HepG2 (cell line): ENCODE measurements around the gene DEFB124. TPM values are rescaled to one million over a fixed set of nuclear protein-coding genes. Genes with fewer than 3 reads are reported as not detected.

Source experiments
- CAMTA2 ChIP-seq: sonication (generic); formaldehyde crosslinking; IDR thresholded peaks from 2 replicates; pipeline ENCODE4 v1.4.0; 2020; ENCODE audit warnings: mild to moderate bottlenecking, missing genetic modification reagents, borderline replicate concordance
- E2F1 ChIP-seq: sonication (generic); formaldehyde crosslinking; IDR thresholded peaks from 2 replicates; pipeline ENCODE4 v1.5.0; 2020; ENCODE audit warnings: missing genetic modification reagents
- FOXO1 ChIP-seq: sonication (generic); formaldehyde crosslinking; IDR thresholded peaks from 2 replicates; pipeline ENCODE4 v1.4.0; 2020; ENCODE audit warnings: missing genetic modification reagents
- FOXP4 ChIP-seq: sonication (generic); formaldehyde crosslinking; IDR thresholded peaks from 2 replicates; pipeline ENCODE4 v1.4.0; 2020; ENCODE audit warnings: missing genetic modification reagents
- MXD1 ChIP-seq: sonication (generic); formaldehyde crosslinking; IDR thresholded peaks from 2 replicates; pipeline ENCODE4 v1.4.0; 2020; ENCODE audit warnings: mild to moderate bottlenecking, missing genetic modification reagents
- MXI1 ChIP-seq: IDR thresholded peaks from 3 replicates; pipeline ENCODE4 v1.6.1; 2012; ENCODE audit warnings: low read depth, low read length, inconsistent platforms, borderline replicate concordance
- NCOR1 ChIP-seq: fragments of 200-600 bp; sonication (generic); IDR thresholded peaks from 2 replicates; pipeline ENCODE4 v1.7.0; 2017; ENCODE audit warnings: antibody characterized with exemption, low read length, borderline replicate concordance
- NR3C1 ChIP-seq: sonication (generic); formaldehyde crosslinking; IDR thresholded peaks from 2 replicates; pipeline ENCODE4 v1.4.0; 2020; ENCODE audit warnings: missing genetic modification reagents
- SETDB1 ChIP-seq: sonication (generic); formaldehyde crosslinking; IDR thresholded peaks from 2 replicates; pipeline ENCODE4 v1.5.1; 2020; ENCODE audit warnings: missing genetic modification reagents, mild to moderate bottlenecking, borderline replicate concordance
- SIX4 ChIP-seq: sonication (generic); formaldehyde crosslinking; IDR thresholded peaks from 2 replicates; pipeline ENCODE4 v1.4.0; 2020; ENCODE audit warnings: missing genetic modification reagents
- SNAPC2 ChIP-seq: sonication (generic); formaldehyde crosslinking; IDR thresholded peaks from 2 replicates; pipeline ENCODE4 v1.8.1; 2022; ENCODE audit warnings: mild to moderate bottlenecking, missing genetic modification reagents
- TOPORS ChIP-seq: sonication (generic); formaldehyde crosslinking; IDR thresholded peaks from 2 replicates; pipeline ENCODE4 v1.8.0; 2023; ENCODE audit warnings: mild to moderate bottlenecking, missing genetic modification reagents
- ZBTB49 ChIP-seq: sonication (generic); formaldehyde crosslinking; IDR thresholded peaks from 2 replicates; pipeline ENCODE4 v1.4.0; 2020; ENCODE audit warnings: missing genetic modification reagents, borderline replicate concordance
- ZNF234 ChIP-seq: sonication (generic); formaldehyde crosslinking; conservative IDR thresholded peaks from 2 replicates; pipeline ENCODE4 v1.5.1; 2020; ENCODE audit warnings: mild to moderate bottlenecking, missing genetic modification reagents
- ZNF260 ChIP-seq: sonication (generic); formaldehyde crosslinking; IDR thresholded peaks from 2 replicates; pipeline ENCODE4 v1.4.0; 2020; ENCODE audit warnings: missing genetic modification reagents, low read depth, mild to moderate bottlenecking, borderline replicate concordance
- ZNF292 ChIP-seq: sonication (generic); formaldehyde crosslinking; IDR thresholded peaks from 2 replicates; pipeline ENCODE4 v1.8.1; 2022; ENCODE audit warnings: mild to moderate bottlenecking, low read depth, missing genetic modification reagents, borderline replicate concordance
- ZNF317 ChIP-seq: sonication (generic); formaldehyde crosslinking; IDR thresholded peaks from 2 replicates; pipeline ENCODE4 v1.5.0; 2020; ENCODE audit warnings: mild to moderate bottlenecking, missing genetic modification reagents
- ZNF441 ChIP-seq: sonication (generic); formaldehyde crosslinking; IDR thresholded peaks from 2 replicates; pipeline ENCODE4 v1.7.0; 2021; ENCODE audit warnings: missing genetic modification reagents, borderline replicate concordance
- ZNF552 ChIP-seq: sonication (generic); formaldehyde crosslinking; IDR thresholded peaks from 2 replicates; pipeline ENCODE4 v1.9.0; 2022; ENCODE audit warnings: missing genetic modification reagents, mild to moderate bottlenecking, borderline replicate concordance
- ZNF704 ChIP-seq: sonication (generic); formaldehyde crosslinking; IDR thresholded peaks from 2 replicates; pipeline ENCODE4 v1.8.1; 2023; ENCODE audit warnings: mild to moderate bottlenecking, inconsistent platforms, moderate library complexity, missing genetic modification reagents, borderline replicate concordance
- ZNF879 ChIP-seq: sonication (generic); formaldehyde crosslinking; IDR thresholded peaks from 2 replicates; pipeline ENCODE4 v1.8.1; 2023; ENCODE audit warnings: missing genetic modification reagents
- polyA plus RNA-seq, 8 experiments: library from polyadenylated mRNA; depleted of rRNA in 3 of 8; stranded (reverse) in 7 of 8; unstranded in 1 of 8; fragments of >200 nt; fragmentation: Illumina TruSeq in 4 of 8; extraction: Trizol in 4 of 8; gene quantifications; 2 replicates each; pipeline versions ENCODE4 v1.2.1 to v1.2.3, GENCODE V29; 2011 to 2016; ENCODE audit warnings: low read depth in 4 of 8, missing spikeins in 1 of 8, mixed read lengths in 1 of 8; ENCODE audit not compliant: insufficient read depth in 1 of 8
- total RNA-seq, 5 experiments: library from RNA; depleted of rRNA; stranded (reverse); fragments of >200 nt; fragmentation: Illumina TruSeq; extraction: Trizol; gene quantifications; 2 replicates each; pipeline ENCODE4 v1.2.3, GENCODE V29; 2016; ENCODE audit warnings: low read depth in 1 of 5

The DEFB124 gene
- total and polyA plus RNA-seq, 2 of the 13 experiments (the other 11 are each of a cell fraction or from before 2014, with no cell fraction given), result not detected

GRCh38 chr20:31517373-31517772 is 42.4 kb upstream of the DEFB124 start (continued):
- TF ChIP-seq E2F1 (CRISPR knock-in tag), result no peak
- no peak for TF ChIP-seq ZNF552 (CRISPR knock-in tag)
- TF ChIP-seq ZNF292 (CRISPR knock-in tag), result no peak
- TF ChIP-seq SNAPC2 (CRISPR knock-in tag), result no peak
- TF ChIP-seq ZNF234 (CRISPR knock-in tag), result no peak
- TF ChIP-seq TOPORS (CRISPR knock-in tag), result no peak
- no peak for TF ChIP-seq ZNF260 (CRISPR knock-in tag)
- TF ChIP-seq FOXO1 (CRISPR knock-in tag), result no peak
- no peak for TF ChIP-seq ZNF704 (CRISPR knock-in tag)
- no peak for TF ChIP-seq ZBTB49 (CRISPR knock-in tag)
- TF ChIP-seq FOXP4, result no peak
- no peak for TF ChIP-seq CAMTA2
- TF ChIP-seq ZNF317, result no peak
- TF ChIP-seq SIX4 (CRISPR knock-in tag), result no peak
- no peak for TF ChIP-seq MXD1 (CRISPR knock-in tag)
- no peak for TF ChIP-seq SETDB1
- TF ChIP-seq MXI1, result peak; percentile 33; the same call in 1 of the 3 replicates
- TF ChIP-seq ZNF441 (CRISPR knock-in tag), result peak; percentile 38; the same call in 1 of the 2 replicates
- no peak for TF ChIP-seq NR3C1
- TF ChIP-seq ZNF879, result no peak
- TF ChIP-seq NCOR1, result no peak
